NCI-H1417 (cell line): ENCODE measurements around the gene POM121C.
"Not testable (repeated sequence)": the region's sequence is repeated elsewhere in the genome, so short reads cannot be mapped to it uniquely, and the experiment has no call there.

ENCODE experiments used
- DNase-seq, 3 experiments: peaks; one replicate each; lab custom pipeline; 2025; lab: John Stamatoyannopoulos, UW

POM121C gene

GRCh38 chr7:75423481-75423880 lies 62.6 kb downstream of the POM121C start:
- not testable (repeated sequence) for DNase-seq

- DNase-seq = not testable (repeated sequence)
These were observed 64.0 kb downstream of the POM121C start for GRCh38 chr7:75421798-75422710.

GRCh38 chr7:75420152-75420551 lies 65.9 kb downstream of the POM121C start:
- not testable (repeated sequence) for DNase-seq

GRCh38 chr7:75419693-75420092 lies 66.4 kb downstream of the POM121C start:
- not testable (repeated sequence) for DNase-seq

- not testable (repeated sequence) for DNase-seq
These were observed 66.9 kb downstream of the POM121C start for GRCh38 chr7:75419210-75419609.

GRCh38 chr7:75418292-75418858 lies 67.7 kb downstream of the POM121C start:
- DNase-seq = not testable (repeated sequence)

GRCh38 chr7:75416787-75417186 lies 69.3 kb downstream of the POM121C start:
- DNase-seq = not testable (repeated sequence)

- not testable (repeated sequence) for DNase-seq
These were observed 70.2 kb downstream of the POM121C start for GRCh38 chr7:75415829-75416373.

GRCh38 chr7:75415428-75415817 lies 70.7 kb downstream of the POM121C start:
- DNase-seq = not testable (repeated sequence)

- not testable (repeated sequence) for DNase-seq
These were observed 71.2 kb downstream of the POM121C start for GRCh38 chr7:75414708-75415427.

- not testable (repeated sequence) for DNase-seq
These were observed 71.9 kb downstream of the POM121C start for GRCh38 chr7:75414204-75414603.

- DNase-seq = not testable (repeated sequence)
These were observed 75.3 kb downstream of the POM121C start for GRCh38 chr7:75410823-75411173.

GRCh38 chr7:75409880-75410822 lies 75.9 kb downstream of the POM121C start:
- not testable (repeated sequence) for DNase-seq

- not testable (repeated sequence) for DNase-seq
These were observed 81.4 kb downstream of the POM121C start for GRCh38 chr7:75404663-75405062.

- not testable (repeated sequence) for DNase-seq
These were observed 82.3 kb downstream of the POM121C start for GRCh38 chr7:75403455-75404443.

GRCh38 chr7:75400575-75400974 lies 85.5 kb downstream of the POM121C start:
- DNase-seq = not testable (repeated sequence)

GRCh38 chr7:75398771-75399700 lies 87.1 kb downstream of the POM121C start:
- DNase-seq = not testable (repeated sequence)

- not testable (repeated sequence) for DNase-seq
These were observed 88.2 kb downstream of the POM121C start for GRCh38 chr7:75397865-75398264.

GRCh38 chr7:75395329-75395728 lies 90.8 kb downstream of the POM121C start, which contains the start of gene TRIM73:
TSS of gene TRIM73 (plus strand) at chr7:75395629. CDS start at chr7:75398934, 3,305 bp downstream.
- DNase-seq = not testable (repeated sequence)
